Stimulated activated CD4-positive, alpha-beta T cell treated with anti-CD3 and anti-CD28 coated beads, Interleukin-15, amount 100 ng/mL, for 48 hours (primary cell): ENCODE results near the gene PLA2G4F.

Experiments
- DNase-seq, 2 donors: peaks; one replicate each; pipeline ENCODE4 v3.0.0-alpha.2; 2020; ENCODE audit warnings: low read depth in 2 of 2

Gene PLA2G4F, protein sequence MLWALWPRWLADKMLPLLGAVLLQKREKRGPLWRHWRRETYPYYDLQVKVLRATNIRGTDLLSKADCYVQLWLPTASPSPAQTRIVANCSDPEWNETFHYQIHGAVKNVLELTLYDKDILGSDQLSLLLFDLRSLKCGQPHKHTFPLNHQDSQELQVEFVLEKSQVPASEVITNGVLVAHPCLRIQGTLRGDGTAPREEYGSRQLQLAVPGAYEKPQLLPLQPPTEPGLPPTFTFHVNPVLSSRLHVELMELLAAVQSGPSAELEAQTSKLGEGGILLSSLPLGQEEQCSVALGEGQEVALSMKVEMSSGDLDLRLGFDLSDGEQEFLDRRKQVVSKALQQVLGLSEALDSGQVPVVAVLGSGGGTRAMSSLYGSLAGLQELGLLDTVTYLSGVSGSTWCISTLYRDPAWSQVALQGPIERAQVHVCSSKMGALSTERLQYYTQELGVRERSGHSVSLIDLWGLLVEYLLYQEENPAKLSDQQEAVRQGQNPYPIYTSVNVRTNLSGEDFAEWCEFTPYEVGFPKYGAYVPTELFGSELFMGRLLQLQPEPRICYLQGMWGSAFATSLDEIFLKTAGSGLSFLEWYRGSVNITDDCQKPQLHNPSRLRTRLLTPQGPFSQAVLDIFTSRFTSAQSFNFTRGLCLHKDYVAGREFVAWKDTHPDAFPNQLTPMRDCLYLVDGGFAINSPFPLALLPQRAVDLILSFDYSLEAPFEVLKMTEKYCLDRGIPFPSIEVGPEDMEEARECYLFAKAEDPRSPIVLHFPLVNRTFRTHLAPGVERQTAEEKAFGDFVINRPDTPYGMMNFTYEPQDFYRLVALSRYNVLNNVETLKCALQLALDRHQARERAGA

GRCh38 chr15:42156243-42156922 is at the start of gene PLA2G4F:
Gene PLA2G4F (minus strand): TSS chr15:42156636. CDS start chr15:42156549, 87 bp downstream.
- no peak for DNase-seq

GRCh38 chr15:42203891-42204290 is 47.5 kb upstream of the PLA2G4F start:
- DNase-seq = no peak

GRCh38 chr15:42202653-42203052 is 46.2 kb upstream of the PLA2G4F start:
- no peak for DNase-seq

GRCh38 chr15:42201801-42202200 is 45.4 kb upstream of the PLA2G4F start:
- DNase-seq = no peak

GRCh38 chr15:42199126-42199525 is 42.7 kb upstream of the PLA2G4F start:
- no peak for DNase-seq

GRCh38 chr15:42198516-42198915 is 42.1 kb upstream of the PLA2G4F start:
- no peak for DNase-seq

- peak in 1 of 2 donors; percentile 8 for DNase-seq
Measured at GRCh38 chr15:42194513-42194912, 38.1 kb upstream of the PLA2G4F start.

DNA sequence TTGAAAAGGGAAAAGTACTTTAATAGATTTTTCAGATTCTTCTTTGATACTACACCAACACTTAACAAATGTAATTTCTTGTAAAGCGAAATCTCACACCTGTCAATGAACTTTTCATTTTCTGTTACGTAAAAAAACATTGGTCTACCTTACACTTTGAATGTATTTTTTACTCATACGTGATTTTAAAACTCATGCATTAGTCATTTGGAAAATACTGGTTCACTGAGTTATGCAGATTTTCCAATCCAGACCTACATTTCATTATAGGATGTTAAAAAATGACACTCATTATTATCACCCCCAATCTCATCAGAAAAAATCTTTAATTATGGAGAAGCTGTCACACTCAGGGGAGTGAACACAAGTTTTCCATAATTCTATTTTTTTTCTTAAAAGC is 36.9 kb upstream of the PLA2G4F start:
- no peak for DNase-seq

DNA sequence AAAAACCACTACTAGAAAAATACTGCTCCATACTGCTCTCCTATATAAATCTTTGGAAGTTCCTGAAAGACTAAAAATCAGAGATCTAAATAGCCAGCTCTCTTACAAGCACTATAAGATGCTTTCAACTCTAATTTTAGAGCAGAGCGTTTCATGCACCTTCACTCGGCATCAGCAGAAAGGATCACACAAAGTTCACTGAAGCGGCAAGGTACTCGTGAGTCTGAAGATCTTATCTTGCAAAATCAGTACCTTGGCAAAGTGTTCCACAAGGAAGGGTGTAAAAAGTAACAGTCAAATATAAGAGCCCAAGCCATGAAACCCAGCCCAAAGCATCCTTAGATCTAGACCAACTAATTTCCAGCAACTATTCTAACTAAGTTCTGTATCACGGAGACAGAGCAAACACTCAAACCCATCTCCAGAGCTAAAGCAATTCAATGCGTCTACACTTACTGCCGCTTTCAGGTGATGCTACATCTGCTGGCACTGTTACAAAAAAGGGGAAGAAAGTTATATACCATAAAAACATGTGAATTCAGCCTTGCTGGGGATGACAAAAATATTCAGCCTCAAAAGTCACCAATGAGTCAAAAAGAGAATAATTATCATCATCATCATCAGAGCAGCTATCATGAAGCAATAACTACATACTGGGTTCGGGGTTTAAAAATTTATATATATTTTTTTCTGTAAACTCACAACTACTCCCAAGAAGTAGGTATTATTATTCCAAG is 35.3 kb upstream of the PLA2G4F start:
- DNase-seq = no peak

GRCh38 chr15:42190370-42190769 is 33.9 kb upstream of the PLA2G4F start:
- DNase-seq = no peak

DNA sequence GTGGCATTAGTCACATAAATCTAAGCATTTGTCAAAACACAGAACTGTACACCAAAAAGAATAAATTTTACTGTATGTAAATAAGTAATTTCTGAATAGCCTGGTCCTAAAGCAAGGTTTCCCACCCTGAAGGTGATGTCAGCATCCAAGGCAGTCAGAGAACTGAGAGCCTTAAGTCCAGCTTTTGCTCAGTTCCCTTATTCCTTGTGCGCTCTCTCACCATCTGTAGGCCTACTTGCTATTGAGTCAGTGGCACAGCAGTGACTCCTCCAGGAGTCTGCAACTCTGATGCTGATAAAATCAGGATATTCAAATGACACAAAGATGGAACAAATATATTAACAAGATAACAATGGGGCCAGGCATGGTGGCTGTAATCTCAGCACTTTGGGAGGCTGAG is 29.4 kb upstream of the PLA2G4F start:
- no peak for DNase-seq

DNA sequence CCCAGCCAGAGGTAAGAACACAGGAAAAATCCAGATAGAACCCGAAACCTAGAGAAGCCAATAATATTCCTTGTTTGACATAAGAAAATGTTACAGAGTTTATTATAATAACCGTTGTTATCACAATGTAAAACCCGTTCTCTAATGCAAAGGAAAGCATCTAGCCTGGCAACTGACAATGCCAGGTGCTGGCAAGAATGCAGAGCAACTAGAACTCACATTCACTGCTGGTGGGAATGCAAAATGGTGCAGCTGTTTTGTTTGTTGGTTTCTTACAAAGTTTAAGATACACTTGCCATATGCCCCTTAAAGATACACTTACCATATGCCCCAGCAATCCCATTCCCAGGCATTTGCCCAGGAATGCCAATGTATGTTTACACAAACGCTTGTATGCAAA is 28.3 kb upstream of the PLA2G4F start:
- no peak for DNase-seq

GRCh38 chr15:42184296-42184695 is 27.9 kb upstream of the PLA2G4F start:
- DNase-seq = no peak

- DNase-seq = no peak
Measured at GRCh38 chr15:42182961-42183360, 26.5 kb upstream of the PLA2G4F start.

GRCh38 chr15:42182328-42182886 is 26.0 kb upstream of the PLA2G4F start:
- no peak for DNase-seq

DNA sequence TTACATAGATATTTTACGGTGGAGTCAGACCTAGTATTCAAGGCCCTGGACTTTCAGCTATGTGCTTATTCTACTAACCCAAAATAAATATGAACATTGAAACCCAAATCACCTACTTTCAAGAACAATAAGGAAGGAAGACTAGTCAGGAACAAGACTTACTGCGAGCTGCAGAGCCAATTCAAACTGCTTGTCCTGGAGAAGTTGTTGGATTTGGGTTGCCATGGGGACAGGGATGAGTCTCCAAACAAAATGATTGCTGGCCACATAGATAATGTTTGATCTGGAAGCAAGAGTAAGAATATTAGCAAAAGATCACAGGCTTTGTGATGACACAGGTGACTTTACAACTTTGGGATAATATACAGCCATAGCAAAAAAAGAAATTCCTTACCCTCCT is 21.6 kb upstream of the PLA2G4F start:
- DNase-seq = no peak

GRCh38 chr15:42175671-42176070 is 19.2 kb upstream of the PLA2G4F start:
- DNase-seq = no peak

DNA sequence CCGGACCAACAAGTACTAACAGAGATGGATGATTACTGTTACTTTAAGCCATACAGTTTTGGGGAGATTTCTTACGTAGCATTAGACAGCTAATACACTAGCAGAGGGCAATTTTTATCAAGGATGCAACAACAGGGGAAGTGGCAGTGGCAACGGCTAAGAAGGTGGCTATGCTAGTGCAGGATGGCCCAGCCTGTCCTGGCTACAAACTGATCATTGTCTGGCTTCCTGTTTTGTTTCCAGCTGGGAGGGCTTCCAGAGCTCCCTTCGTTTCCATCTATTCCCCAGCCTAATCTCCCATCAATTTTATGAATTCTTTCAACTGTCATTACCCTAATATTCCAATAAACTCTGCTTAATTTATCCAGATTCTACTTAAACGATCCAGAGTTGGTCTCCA is 16.0 kb upstream of the PLA2G4F start:
- no peak for DNase-seq

- no peak for DNase-seq
Measured at GRCh38 chr15:42171795-42172194, 15.4 kb upstream of the PLA2G4F start.

GRCh38 chr15:42171122-42171521 is 14.7 kb upstream of the PLA2G4F start:
- DNase-seq = no peak

- DNase-seq = no peak
Measured at GRCh38 chr15:42166225-42166940, 9.9 kb upstream of the PLA2G4F start.
